Umbilical cord (tissue), 2 donors: ENCODE results near the gene STK11. TPM values are rescaled to one million over a fixed set of nuclear protein-coding genes. Genes with fewer than 3 reads are reported as not detected.

Experiments used
- DNase-seq: peaks from one replicate; pipeline ENCODE4 v3.0.0-alpha.2; 2015; ENCODE audit warnings: low spot score
- total RNA-seq: library from RNA; depleted of rRNA; stranded (reverse); fragments of >200 nt; gene quantifications from one replicate; pipeline ENCODE4 v1.2.3, GENCODE V29; 2014; ENCODE audit warnings: low replicate concordance; ENCODE audit not compliant: insufficient read depth

The STK11 gene
- total RNA-seq, 1 donor from 2014 or later: 60.4 TPM

DNA sequence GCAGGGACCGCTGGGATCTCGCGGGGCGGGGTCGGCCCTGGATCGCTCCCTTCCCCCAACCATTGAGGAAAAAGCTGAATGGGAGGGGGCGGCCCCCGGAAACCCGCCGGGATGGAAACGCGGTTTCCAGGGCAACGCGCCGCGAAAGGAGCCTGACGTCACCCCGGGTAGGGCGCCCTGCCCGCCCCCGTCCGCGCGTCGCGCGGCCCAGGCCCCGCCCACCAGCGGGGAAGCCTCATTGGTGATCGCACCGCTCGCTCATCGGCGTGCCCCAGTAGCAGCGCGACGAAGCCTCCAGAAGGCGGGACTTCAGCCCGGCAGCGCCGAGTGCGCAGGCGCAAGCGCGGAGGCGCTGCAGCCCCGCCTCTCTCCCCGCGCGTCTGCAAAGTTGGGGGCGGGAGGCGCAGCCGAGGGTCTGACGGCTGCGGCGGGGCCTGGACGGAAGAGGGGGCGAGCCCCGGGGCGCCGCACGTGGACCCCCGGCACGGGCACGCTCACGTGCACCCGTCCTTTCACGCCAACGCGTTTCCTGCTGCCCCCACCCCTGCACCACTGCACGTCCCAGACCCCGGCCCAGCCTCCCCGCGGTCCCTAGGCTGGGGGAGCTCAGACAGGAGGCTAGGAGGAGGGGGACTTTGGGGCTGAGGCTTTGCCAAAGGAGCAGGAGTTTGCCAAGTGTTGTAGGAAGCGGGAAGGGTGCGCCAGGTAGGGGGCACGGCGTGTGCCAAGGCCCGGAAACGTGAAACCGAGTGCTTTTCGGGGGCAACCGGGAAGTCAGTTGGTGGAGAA, 55.4 kb downstream of the STK11 start:
- DNase-seq: peak; percentile 98

DNA sequence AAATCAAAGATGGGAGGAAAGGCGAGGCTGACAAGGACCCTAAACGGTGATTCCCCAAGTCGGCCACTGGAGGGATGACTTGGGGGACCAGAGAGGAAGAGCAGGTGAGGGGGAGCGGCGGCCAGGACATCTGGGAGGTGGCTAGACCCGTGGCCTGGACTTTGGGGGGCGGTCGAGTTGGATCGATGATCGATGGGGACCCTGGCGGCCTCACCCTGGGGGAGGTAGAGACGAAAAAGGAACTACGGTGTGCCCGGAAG, 55.9 kb downstream of the STK11 start:
- no peak for DNase-seq

DNA sequence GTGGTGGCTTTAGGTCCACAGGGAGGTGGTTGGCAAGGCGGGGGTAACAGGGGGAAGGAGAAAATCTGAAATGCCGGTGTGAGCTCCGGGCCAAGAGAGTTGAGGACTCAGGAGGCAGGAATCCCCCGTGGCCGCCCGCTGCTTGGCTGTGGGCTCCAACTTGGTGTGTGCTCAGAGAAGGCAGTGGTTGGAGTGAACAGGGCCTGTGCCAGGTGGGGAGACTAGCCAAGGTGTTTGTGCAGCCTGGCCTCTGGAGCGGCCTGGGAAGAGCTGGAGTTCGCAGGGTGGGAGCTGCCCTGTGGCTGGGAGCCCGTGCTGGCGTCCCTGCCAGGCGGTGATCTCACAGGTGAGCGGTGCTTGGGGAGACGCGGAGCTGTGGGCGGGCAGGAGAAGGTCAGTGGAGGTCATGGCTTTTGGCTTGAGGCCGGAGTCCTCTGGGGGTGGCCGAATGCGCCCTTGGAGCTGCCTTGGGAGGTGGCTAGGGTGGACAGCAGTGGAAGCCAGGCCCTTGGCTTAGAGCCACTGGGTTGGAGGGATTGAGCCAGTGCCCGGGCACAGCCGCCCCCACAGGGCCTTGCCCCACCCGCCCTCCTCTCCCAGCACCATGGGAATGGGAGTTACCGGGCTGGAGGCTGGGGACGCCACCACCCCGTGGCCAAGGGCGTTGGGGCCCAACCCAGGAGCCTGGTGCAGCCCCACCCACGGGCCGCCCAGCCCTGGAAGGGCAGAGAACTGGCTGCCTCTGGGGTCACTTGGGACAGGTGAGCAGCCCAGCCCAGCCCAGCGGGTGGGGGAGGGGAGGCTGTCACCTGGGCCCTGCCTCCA, 56.4 kb downstream of the STK11 start:
- DNase-seq: no peak

DNA sequence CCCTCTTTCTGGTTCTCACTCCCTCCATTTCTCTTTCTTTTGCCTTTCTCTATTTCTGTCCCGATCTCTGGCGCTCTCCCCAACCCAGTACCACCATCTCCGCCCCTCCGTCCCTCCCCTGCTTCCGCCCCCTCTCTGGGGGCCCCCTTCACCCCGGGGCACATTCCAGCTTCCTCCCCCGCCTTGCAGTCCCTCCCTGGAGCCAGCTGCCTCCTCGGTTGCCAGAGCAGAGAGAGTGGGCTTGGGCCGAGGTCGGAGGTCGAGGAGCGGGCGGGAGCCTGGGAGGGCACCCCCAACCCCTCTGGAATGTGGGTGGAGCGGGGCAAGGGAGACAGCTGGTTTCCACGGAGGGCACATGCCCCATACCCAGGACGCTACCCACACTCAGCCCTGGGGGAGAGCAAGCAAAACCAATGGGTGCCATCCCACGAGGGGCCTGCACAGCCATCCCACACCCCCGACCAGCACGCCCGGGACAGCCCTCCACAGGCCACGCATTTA, 57.1 kb downstream of the STK11 start:
- DNase-seq: peak; percentile 75

DNA sequence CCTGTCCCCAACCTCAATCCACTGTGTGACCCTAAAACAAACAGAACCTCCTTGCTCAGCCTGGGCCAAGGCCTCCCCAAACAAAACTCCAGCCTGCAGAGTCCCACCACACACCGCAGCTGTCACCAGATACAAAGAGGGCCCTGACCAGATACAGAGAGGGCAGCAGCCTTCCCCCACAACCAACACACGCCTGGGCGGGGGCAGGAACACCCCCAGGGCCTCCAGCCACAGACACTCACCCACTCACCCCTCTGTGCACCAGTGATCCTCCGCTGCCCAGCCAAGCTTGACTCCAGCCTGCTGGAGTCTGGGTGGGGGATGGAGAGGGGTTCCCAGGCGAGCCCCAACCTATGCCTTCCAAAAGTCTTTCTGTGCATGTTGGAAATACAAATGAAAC, 57.6 kb downstream of the STK11 start:
- no peak for DNase-seq

DNA sequence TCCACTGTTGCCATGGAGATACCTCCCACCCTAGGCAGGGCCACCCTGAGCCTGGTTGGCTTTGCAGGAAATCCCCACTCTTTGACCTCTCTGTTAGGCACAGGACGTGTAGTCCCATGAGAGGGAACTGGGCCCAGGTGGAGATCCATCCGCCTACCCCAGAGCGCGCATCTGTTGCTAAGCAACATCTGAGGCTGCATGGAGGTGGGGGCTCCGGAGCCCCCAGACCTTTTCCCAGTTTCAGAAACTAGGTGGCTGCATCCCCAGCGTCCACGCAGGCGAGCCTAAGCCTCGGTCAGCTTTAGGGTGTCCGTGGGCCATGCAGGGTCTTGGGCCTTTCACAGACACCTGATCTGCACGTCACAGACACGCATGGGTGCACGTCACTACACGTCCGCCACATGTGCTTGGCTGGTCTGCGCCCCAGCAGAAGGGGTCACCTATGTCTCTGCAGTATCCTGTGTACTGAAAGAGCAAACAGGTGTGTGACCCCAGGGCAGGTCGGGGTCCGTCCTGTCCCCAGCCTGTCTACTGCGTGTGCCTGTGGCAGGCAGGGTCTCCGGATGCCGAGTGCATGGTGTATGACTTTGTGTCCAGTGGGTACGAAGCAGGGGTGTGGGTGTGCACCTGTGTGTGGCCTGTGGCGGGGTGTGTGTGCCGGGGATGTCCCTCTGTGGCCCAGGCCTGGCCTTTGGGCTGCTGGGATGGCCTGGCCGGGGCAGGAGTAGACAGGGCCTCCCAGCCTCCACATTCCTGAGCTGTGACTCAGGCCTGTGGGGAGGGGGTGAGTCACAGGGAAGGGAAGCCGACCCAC, 59.4 kb downstream of the STK11 start:
- peak; percentile 88 for DNase-seq

DNA sequence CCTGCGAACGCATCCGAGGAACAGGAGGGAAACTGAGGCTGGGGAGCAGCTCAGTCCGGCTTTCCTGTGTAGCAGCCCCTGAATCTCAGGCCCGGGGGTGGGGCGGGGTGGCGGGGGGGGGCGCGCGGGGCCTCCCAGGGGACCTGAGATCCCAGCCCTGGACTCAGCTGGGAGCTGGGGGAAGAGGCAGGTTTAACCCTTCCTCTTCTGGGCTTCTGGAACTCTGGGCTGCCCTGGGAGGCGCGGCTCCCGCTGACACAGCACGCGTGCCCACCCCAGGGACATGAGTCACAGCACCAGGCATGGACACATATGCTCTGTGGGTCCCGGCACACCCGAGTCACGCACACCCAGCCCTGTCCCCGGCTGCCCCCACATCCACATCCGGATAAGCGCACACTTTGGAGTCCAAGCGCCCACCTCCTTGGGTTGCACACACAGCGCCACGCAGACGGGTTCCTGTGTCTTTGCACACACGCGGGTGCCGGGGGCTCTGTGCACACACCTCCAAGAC, 60.1 kb downstream of the STK11 start:
- peak; percentile 69 for DNase-seq

DNA sequence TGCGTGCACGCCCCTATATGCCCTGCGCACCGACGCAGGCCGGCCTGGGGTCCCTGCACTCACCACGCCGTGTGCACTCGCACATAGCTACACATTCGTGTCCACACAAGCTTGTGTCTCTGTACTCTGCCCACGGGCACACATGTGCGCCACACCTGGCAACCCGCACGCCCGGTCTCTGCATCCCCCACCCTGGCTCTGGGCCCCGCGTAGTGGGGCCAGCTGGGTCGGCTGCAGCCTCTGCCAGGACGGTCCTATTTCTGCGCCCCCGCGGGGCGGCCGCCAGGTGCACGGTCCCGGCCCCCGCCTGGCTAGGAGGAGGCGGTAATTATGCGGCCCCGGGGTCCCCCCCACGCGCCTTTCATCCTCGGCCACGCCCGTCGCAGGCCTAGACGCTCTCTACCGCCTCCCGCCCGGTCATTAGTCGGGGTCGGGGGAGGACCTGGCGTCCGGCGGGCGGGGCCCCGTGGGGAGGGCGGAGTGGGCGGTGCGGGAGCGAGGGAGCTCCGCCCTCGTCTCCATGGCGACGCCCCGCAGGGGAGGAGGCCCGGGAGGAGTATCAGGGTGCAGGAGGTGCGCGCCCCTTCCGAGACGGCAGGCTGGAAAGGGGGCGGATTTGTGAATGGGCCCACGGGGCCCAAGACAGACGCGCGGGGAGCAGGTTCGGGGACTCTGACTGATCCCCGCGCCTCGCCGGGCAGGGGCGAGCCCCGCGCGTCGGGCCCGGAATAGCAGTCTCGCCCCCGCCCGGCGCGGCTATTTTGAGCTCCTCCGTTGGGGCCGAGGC, 60.7 kb downstream of the STK11 start:
- peak; percentile 93 for DNase-seq

DNA sequence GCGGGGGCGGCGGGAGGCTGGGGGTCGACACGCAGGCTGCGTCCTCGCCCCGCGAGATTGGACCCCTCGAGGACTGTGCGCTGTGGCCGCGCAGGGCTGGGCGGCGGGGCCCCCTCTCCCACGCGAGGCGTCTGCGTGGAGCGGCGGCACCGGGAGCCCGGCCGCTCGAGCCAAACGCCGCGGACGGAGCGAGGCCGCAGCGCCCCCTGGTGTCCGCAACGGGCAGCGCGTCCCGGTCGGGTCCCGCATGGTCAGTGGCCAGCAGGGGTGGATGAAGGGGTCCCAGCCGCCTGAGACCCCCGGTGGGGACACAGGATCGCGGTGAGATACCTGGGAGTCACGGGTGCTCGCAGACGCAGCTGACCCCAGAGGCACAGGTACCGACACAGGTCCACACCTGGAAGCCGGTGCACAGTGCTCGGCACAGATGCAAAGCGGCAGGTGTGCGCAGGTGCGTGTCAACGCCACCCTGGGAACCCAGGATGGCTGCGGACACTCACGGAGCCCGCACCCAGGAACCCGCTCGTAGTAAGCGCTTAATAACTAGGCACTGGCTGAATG, 61.4 kb downstream of the STK11 start:
- DNase-seq: no peak

DNA sequence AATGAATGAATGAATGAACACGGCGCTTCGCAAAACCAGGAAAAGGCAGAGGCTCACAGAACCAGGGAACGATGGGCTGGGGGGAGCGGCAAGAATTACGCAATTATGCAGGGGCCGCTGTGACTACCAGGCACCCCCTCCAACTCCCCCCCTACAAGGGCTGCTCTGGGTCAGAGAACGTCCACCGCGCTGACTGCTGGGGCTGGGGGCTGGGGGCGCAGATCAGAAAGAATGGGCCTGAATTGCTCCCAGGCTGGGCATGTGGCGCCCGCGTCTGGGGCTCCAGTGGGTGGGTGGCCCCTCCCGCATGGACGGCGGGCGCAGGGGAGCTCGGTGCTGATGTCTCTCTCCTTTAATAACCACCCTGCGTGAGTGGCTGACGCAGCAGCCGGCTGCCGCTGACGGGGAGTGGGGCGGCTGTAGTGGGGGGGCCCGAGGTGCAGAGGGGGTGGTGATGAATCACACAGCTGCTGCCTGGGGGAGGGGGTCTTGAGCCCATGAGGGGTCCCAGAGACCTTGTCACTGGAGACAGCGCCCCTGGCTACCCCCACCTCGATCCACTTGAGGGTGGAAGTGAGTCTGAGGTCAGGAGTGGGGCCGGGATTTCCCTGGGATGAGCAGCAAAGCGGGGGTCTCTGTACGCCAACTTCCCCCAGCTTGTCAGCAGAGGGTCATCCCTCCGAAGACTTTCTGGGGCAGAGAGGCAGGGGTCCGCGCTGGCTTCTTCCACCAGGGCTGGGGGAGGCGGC, 62.1 kb downstream of the STK11 start:
- DNase-seq: no peak

DNA sequence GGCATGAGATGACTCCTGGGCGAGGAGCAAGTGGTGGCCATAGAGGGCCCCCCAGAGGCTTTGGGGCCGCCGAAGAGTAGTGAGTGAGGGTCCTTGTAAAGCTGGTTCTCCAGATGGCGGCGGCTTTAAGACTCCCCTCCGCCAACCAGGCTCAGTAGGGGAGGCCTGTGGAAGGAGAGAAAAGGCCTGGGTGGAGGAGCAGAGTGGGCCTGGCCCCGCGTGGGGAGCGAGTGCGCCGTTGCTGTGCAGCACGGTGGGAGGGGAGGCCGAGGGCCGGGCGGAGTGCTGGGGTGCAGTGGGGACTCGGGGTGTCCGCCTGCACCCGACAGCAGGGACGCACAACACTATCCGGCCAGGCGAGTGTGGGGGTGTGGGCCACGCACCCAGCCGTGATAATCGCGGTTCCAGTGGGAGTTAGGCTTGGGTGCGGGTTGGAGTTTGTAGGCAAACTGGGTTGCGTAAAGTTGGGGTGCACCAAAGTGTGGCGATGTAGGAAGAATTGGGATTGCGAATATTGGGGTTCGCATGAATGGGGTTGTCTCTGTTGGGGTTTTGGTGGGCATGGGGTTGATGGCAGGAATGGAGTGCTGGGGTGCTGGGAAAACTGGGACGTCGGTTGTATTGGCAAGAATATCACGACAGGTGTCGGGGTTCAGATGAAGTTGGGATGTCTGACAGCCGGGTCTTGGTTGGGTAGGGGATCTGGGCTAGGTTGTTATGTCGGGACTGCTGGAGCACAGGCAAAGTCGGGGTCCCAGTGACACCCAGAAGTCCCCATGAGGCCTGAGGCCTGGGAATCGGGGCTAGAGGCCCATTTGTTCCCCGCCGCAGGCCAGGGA, 62.9 kb downstream of the STK11 start:
- no peak for DNase-seq

DNA sequence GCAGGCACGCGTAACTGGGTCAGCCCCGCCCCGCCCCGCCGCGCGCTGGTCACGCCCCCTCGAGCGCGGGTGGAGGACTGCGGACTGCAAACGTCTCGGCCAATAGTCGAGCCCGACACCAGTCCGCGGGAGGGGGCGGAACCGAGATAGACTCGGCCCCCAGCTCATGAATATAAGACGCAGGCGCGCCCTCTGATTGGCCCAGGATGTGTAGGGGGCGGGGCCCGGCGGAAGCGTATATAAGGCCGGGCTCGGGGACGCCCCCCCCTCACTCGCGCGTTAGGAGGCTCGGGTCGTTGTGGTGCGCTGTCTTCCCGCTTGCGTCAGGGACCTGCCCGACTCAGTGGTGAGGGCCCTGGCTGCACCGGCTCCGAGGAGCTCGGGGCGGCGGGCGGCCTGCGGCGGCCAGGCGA, 63.5 kb downstream of the STK11 start, which contains the start of gene CIRBP:
CIRBP (plus strand) TSS at position 268 of the 413 bp plus-strand sequence. CDS start 1,602 bp downstream, outside the sequence.
- DNase-seq: peak; percentile 99

DNA sequence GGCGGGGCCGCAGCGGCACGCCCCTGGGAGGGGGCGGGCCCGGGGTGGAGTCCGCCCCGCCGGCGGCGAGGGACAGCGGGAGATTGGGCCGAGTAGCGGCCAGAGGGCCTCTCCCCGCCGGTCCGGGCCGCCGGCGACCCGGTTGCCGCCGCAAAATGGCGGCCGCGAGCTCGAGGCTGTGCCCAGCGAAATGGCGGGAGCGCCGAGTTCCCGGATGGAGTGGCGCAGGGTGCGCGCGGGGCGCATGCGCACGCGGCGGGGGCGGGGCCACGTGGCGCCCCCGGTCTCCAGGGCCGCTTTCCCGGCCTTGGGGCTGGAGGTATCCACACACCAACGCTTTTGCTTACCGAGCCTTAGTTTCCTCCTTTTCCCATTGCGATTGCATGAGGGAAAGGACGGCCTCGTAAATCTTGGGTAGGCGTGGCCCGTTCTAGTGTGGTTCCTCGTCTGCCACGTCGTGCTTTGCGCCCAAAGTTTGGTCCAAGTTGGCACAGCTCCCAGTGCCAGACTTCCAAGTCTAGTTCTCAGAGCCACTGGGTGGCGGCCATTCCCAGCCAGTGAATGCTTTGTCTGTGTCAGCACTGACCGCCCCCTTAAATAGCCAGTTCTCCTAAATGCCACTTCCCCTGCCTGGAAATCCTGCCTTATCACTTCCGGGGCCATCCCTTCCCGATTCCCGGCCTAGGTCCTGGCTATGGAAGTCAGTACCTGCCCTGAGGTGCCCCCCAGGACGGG, 64.1 kb downstream of the STK11 start:
- peak; percentile 89 for DNase-seq

DNA sequence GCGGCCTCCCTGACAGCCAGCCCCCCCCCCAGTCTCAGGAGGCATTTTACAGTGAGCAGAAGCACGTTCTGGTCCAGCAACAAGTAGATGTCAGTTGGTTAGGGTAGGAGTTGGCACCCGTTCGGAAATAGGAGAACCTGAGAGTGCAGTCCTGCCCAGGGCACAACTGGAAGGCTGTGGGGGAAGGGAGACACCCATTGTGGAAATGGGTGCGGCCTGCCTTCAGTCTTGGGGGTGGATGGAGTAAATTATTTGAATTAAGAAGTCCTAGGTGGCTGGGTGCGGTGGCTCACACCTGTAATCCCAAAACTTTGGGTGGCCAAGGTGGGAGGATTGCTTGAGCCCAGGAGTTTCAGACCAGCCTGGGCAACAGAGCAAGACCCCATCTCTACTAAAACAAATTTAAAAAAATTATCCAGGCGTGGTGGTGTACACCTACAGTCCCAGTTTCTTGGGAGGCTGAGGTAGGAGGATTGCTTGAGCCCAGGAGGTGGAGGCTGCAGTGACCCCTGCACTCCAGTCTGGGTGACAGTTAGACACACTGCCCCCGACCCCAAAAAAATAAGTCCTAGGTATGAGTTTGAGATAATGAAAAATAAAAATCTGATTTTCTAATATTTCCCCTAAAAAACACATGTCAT, 64.8 kb downstream of the STK11 start:
- DNase-seq: no peak

DNA sequence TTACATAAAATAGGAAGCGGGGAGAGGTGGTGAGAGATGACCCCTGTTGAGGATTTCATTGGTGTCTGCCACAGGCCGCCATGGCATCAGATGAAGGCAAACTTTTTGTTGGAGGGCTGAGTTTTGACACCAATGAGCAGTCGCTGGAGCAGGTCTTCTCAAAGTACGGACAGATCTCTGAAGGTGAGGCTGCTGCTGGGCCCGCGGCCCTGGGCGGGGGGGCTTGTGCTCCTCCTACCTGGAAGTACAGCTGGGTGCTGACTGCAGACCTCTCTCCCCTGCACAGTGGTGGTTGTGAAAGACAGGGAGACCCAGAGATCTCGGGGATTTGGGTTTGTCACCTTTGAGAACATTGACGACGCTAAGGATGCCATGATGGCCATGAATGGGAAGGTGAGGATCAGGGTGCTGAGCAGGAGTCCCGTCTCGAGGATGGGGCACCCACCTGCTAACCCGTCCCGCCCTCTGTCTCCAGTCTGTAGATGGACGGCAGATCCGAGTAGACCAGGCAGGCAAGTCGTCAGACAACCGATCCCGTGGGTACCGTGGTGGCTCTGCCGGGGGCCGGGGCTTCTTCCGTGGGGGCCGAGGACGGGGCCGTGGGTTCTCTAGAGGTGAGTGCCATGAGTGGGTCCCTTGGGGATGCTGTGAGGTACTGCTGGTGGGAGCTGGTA, 65.4 kb downstream of the STK11 start:
- no peak for DNase-seq

DNA sequence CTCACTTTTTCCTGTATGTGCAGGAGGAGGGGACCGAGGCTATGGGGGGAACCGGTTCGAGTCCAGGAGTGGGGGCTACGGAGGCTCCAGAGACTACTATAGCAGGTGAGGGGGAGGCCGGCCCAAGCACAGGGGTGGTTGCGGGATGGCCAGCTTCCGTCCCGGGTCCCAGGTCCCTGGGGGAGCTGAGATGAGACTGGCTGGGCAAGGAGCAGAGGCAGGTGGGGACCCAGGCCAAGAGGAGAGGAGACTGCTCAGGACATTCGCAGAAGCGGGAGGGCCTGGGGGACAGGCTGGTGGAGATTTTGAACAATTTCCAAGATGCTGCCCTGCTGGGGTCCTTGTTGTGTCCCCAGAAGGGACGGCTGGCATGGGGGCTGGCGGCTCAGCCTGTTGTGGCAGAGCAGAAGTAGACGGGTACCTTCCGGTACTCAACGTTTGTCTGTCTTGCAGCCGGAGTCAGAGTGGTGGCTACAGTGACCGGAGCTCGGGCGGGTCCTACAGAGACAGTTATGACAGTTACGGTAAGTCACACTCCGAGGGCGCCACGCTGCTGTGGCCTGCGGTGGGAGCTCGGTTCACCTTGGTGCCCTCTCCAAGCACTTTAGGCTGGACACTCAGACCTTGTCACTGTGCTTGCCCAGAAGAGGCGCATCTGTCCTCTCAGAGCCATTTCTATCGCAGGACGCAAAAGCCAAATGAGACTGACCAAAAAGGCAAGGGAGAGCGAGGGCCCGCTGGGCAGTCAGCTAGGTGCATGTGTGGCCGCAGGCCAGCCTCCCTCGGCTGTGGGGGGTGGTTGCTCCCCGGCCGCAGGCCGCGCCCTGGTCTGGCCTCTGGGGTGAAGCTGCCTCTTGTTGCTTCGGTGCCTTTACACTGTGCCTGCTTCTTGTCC, 66.2 kb downstream of the STK11 start:
- no peak for DNase-seq
